Upper lobe of right lung (tissue), 1 donor: Measurements from ENCODE around the gene BIRC2. TPM values are rescaled to one million over a fixed set of nuclear protein-coding genes. Genes with fewer than 3 reads are reported as not detected.

Experiments
- ATAC-seq: fragments of 200-7000 bp; cut with Tn5 transposase; one replicate; pipeline ENCODE4 v1.9.1; 2020; ENCODE audit warnings: mild to moderate bottlenecking, moderate library complexity
- DNase-seq: peaks from one replicate; pipeline ENCODE4 v3.0.0-alpha.2; 2020
- H3K27ac ChIP-seq: fragments of 200-600 bp; one replicate; pipeline ENCODE4 v1.8.0; 2022
- H3K27me3 ChIP-seq: fragments of 200-600 bp; one replicate; pipeline ENCODE4 v1.8.0; 2022; ENCODE audit warnings: mild to moderate bottlenecking
- H3K36me3 ChIP-seq: fragments of 200-600 bp; one replicate; pipeline ENCODE4 v1.8.0; 2022
- H3K4me1 ChIP-seq: fragments of 200-600 bp; one replicate; pipeline ENCODE4 v1.8.0; 2022
- H3K4me3 ChIP-seq: fragments of 200-600 bp; one replicate; pipeline ENCODE4 v1.8.0; 2022; ENCODE audit warnings: mild to moderate bottlenecking
- H3K9me3 ChIP-seq: fragments of 200-600 bp; one replicate; pipeline ENCODE4 v1.8.0; 2022
- CTCF ChIP-seq: fragments of 200-600 bp; IDR thresholded peaks from one replicate; pipeline ENCODE4 v1.8.0; 2022; ENCODE audit warnings: antibody characterized with exemption
- intact Hi-C: fragments of 100-400 bp; cut with DNase I; formaldehyde crosslinking; loops from one replicate; pipeline ENCODE4 v1.11.0; 2022
- total RNA-seq: library from RNA; stranded (reverse); fragmentation: NEBNext Ultra II Directional; extraction: Animal tissue kit (Norgen Biotek cat#: 25700); gene quantifications from one replicate; pipeline ENCODE4 v1.2.1, GENCODE V29; 2021
- donor health status: DM: no; HTN: yes; CAD: no; lungs with severe emphysema.

Gene BIRC2
- total RNA-seq, 1 donor from 2014 or later, result 44.1 TPM

GRCh38 chr11:102426000-102426399 is 79.0 kb downstream of the BIRC2 start:
- no peak for TF ChIP-seq CTCF
- Histone ChIP-seq H3K27me3 (no peaks in the 10 kb centered on the region), H3K27ac (no peak overlapping the region), H3K9me3 (no peaks in the 10 kb centered on the region), H3K4me3 (no peak overlapping the region), H3K4me1 (peaks cover 15% of the 10 kb centered on the region), H3K36me3 (peaks cover 4% of the 10 kb centered on the region)
- ATAC-seq (no peak), DNase-seq (no peak)
- intact Hi-C loops, result no loop called here

GRCh38 chr11:102426570-102426969 is 79.6 kb downstream of the BIRC2 start:
- no peak for DNase-seq
- TF ChIP-seq CTCF, result no peak
- H3K9me3 ChIP-seq, result no peaks in the 10 kb centered on the region
- H3K27ac ChIP-seq, result no peak overlapping the region
- H3K4me3 ChIP-seq, result no peak overlapping the region
- peaks cover 15% of the 10 kb centered on the region for H3K4me1 ChIP-seq
- peaks cover 4% of the 10 kb centered on the region for H3K36me3 ChIP-seq
- no peaks in the 10 kb centered on the region for H3K27me3 ChIP-seq
- intact Hi-C loops, result no loop called here
- no peak for ATAC-seq

DNA sequence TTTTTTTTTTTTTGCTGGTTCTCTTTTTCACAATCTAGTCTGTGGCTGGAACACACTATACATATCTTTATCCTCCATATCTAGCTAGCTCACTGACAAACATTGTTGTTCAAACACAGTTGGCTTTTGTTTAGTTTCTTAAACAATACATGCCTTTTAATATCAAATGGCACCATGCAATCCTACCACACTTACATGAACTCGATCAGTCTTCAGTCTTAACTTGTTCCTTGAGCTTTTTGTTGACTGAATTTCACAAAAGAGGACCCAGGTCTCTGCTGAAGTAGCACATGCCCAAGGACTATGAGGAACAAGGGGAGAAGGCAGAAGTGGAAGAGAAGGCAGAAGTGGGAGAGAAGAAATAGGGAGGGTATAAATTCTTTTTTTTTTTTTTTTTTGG is 80.1 kb downstream of the BIRC2 start:
- no peak for TF ChIP-seq CTCF
- no peak for DNase-seq
- H3K9me3 ChIP-seq, result no peaks in the 10 kb centered on the region
- intact Hi-C loops, result no loop called here
- H3K36me3 ChIP-seq, result peaks cover 4% of the 10 kb centered on the region
- peaks cover 15% of the 10 kb centered on the region for H3K4me1 ChIP-seq
- no peaks in the 10 kb centered on the region for H3K27me3 ChIP-seq
- no peak overlapping the region for H3K4me3 ChIP-seq
- peak; percentile 67 for ATAC-seq
- no peak overlapping the region for H3K27ac ChIP-seq

Other genes with a start within 250 kb of the BIRC2 start
- gene YAP1, start 236.8 kb upstream of the BIRC2 start, total RNA-seq, result 127 TPM
- gene BIRC3, start 29.7 kb upstream of the BIRC2 start, total RNA-seq, result 23.0 TPM
- 203 TPM for gene TMEM123, start 105.6 kb downstream of the BIRC2 start, total RNA-seq
- gene MMP7, start 183.5 kb downstream of the BIRC2 start, total RNA-seq, result 16.0 TPM